Mucosa of rectum (tissue), 2 donors: ENCODE measurements around the gene RIMS1.

ENCODE experiments used
- H3K27ac ChIP-seq, 2 donors: one replicate each; pipeline ENCODE4 v1.7.0; 2013; ENCODE audit warnings: inconsistent platforms in 2 of 2, low read depth in 2 of 2, low read length in 2 of 2
- H3K27me3 ChIP-seq, 2 donors: one replicate each; pipeline ENCODE4 v1.7.0; 2013; ENCODE audit warnings: low read length in 2 of 2; ENCODE audit not compliant: control insufficient read depth in 2 of 2, insufficient read depth in 2 of 2
- H3K36me3 ChIP-seq, 2 donors: one replicate each; pipeline ENCODE4 v1.7.0; 2013; ENCODE audit warnings: low read length in 2 of 2; ENCODE audit not compliant: control insufficient read depth in 2 of 2, insufficient read depth in 2 of 2
- H3K4me1 ChIP-seq, 2 donors: one replicate each; pipeline ENCODE4 v1.7.0; 2013; ENCODE audit warnings: low read length in 2 of 2, mild to moderate bottlenecking in 1 of 2; ENCODE audit not compliant: control insufficient read depth in 2 of 2, insufficient read depth in 2 of 2
- H3K4me3 ChIP-seq, 2 donors: one replicate each; pipeline ENCODE4 v1.7.0; 2013; ENCODE audit warnings: low read length in 2 of 2
- H3K9ac ChIP-seq, 2 donors: one replicate each; pipeline ENCODE4 v1.7.0; 2013; ENCODE audit warnings: low read length in 2 of 2, low read depth in 1 of 2, mild to moderate bottlenecking in 1 of 2
- H3K9me3 ChIP-seq, 2 donors: one replicate each; pipeline ENCODE4 v1.7.0; 2013; ENCODE audit warnings: low read length in 2 of 2; ENCODE audit not compliant: control insufficient read depth in 2 of 2
- donor health status: healthy.
- donor health status: Normal muscosa, but diverticular disease.

Gene RIMS1

DNA sequence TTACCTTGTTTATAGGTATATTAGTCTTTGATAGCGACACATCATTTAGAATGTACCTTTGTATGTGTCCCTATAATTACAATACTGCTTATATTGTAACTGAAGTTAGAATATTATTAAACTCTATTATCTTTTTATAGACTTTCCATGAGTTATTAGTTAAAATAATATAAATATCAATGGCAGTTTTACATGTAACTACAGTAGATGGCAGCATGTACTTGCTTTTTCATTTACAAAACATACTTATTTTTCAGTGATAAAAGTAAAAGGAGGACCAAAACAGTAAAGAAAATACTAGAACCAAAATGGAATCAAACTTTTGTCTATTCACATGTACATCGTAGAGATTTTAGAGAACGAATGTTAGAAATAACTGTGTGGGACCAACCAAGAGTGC is 364.3 kb downstream of the RIMS1 start:
- H3K4me3 ChIP-seq, result no peak overlapping the region
- no peak overlapping the region for H3K27ac ChIP-seq
- no peak overlapping the region for H3K9ac ChIP-seq
- no peaks in the 10 kb centered on the region for H3K27me3 ChIP-seq
- H3K4me1 ChIP-seq, result no peaks in the 10 kb centered on the region
- H3K36me3 ChIP-seq, result no peaks in the 10 kb centered on the region
- no peaks in the 10 kb centered on the region for H3K9me3 ChIP-seq

DNA sequence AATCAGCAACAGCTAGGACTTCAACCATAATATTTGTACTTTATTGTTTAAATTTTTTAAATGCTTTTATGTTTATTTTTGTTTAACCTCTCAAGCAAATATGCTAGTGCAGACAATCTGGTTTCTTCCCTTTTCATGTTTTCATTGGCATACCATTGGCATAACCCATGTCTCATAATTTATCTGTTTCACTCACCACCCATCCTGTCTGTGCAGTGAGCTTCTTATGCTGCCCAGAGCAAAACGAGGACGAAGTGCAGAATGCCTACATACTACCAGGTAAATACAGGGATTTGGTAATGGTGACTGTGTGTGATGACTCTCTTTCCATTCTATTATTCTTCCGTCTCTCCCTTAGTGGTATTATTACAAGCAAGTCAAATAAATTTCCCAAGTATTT is 374.1 kb downstream of the RIMS1 start:
- H3K9ac ChIP-seq, result no peak overlapping the region
- no peak overlapping the region for H3K27ac ChIP-seq
- no peak overlapping the region for H3K4me3 ChIP-seq
- no peaks in the 10 kb centered on the region for H3K36me3 ChIP-seq
- no peaks in the 10 kb centered on the region for H3K9me3 ChIP-seq
- no peaks in the 10 kb centered on the region for H3K4me1 ChIP-seq
- H3K27me3 ChIP-seq, result no peaks in the 10 kb centered on the region

DNA sequence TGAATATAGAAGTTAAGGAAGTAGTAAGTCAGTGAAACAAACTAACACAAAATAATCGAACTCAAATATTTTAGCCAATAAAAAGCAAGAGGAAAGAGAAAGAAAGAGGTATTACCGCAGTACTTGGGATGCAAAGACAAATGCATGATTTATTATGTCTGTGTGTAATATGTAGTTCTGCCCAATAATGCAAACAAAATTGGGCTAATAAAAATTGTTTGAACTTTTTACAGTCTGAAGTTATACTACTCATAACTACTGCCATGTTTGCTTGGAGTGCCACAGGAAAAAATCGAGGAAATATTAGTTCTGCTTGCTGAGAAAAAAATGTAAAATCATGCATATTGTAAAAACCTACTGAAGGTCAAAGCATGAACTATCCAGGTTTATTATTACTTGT is 375.2 kb downstream of the RIMS1 start:
- no peaks in the 10 kb centered on the region for H3K36me3 ChIP-seq
- H3K4me3 ChIP-seq, result no peak overlapping the region
- H3K27ac ChIP-seq, result no peak overlapping the region
- no peaks in the 10 kb centered on the region for H3K9me3 ChIP-seq
- no peak overlapping the region for H3K9ac ChIP-seq
- H3K27me3 ChIP-seq, result no peaks in the 10 kb centered on the region
- H3K4me1 ChIP-seq, result no peaks in the 10 kb centered on the region

DNA sequence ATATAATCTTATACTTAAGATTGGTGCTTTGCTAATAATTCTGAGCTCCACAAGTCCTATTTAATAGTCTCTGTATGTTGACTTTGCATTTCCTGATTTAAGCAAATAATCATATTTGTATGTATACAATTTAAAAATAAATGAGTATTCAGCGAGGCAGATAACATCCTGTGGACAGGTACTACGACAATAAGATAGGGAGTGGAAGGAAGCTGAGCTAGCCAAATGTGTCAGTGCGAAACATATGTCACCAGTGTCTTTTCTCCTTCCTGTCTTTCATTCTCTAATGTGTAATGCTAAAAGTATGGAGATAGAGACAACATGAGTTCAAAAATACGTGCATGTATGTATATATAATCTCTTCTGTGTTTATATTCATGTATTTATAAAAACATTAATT is 375.9 kb downstream of the RIMS1 start:
- H3K9ac ChIP-seq, result no peak overlapping the region
- no peaks in the 10 kb centered on the region for H3K36me3 ChIP-seq
- H3K27me3 ChIP-seq, result no peaks in the 10 kb centered on the region
- no peak overlapping the region for H3K27ac ChIP-seq
- H3K4me1 ChIP-seq, result no peaks in the 10 kb centered on the region
- no peaks in the 10 kb centered on the region for H3K9me3 ChIP-seq
- no peak overlapping the region for H3K4me3 ChIP-seq

DNA sequence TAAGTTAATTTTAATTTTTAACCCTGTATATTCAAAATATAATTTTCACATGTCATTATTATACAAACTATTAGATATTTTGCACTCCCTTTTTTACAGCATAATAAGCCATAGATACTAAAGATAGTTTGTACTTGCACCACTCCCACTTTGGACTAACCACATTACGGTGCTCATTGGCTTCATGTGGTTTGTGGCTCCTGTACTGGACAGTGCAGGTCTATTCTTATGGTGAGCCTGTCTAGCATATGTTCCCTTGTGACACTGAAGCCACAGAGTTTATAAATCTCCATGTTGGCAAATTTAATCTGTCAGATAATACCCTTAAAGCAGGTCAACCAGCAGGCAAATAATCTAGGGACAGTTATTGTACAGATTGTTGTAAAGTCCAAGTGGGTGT is 381.1 kb downstream of the RIMS1 start:
- no peak overlapping the region for H3K9ac ChIP-seq
- H3K4me3 ChIP-seq, result no peak overlapping the region
- H3K9me3 ChIP-seq, result no peaks in the 10 kb centered on the region
- no peaks in the 10 kb centered on the region for H3K4me1 ChIP-seq
- no peaks in the 10 kb centered on the region for H3K27me3 ChIP-seq
- no peak overlapping the region for H3K27ac ChIP-seq
- H3K36me3 ChIP-seq, result no peaks in the 10 kb centered on the region

DNA sequence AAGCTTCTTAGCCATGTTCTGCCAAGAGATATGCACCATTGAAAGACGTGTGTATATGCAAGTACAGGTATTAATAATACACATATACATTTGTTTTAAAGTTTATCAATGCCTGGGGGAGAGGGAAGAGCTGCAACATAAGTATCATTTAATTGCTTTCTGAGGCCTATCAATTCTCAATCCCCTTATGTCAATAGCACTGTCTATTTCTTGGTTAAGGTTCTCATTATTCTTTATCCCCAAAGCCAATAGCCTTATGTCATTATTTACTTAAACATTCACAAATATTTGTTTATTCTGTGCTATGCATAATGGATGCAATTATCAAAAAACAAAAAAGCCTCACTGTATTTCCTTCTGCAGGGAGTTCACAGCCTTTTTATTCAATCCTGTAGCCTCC is 385.2 kb downstream of the RIMS1 start:
- no peaks in the 10 kb centered on the region for H3K9me3 ChIP-seq
- H3K9ac ChIP-seq, result no peak overlapping the region
- no peak overlapping the region for H3K4me3 ChIP-seq
- no peaks in the 10 kb centered on the region for H3K27me3 ChIP-seq
- H3K4me1 ChIP-seq, result no peaks in the 10 kb centered on the region
- H3K27ac ChIP-seq, result no peak overlapping the region
- no peaks in the 10 kb centered on the region for H3K36me3 ChIP-seq

DNA sequence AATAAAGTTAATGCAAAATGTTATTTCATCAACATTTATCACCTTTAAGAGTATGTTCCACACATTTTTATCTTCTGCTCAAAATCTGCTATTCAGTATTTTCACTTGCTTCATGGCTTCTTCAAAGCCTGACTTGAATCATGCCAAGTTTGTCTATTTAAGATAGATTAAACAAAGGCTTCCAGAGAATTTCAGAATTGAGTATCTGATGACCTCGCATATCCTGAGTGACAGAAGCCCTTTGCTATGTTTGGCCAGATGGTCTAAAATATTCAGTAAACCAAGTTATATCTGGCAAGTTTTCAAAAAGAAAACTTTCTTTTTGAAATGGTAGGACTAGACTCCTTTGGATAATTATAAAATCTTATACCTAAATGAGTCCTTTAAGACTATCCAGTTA is 386.6 kb downstream of the RIMS1 start:
- no peaks in the 10 kb centered on the region for H3K36me3 ChIP-seq
- no peak overlapping the region for H3K4me3 ChIP-seq
- H3K4me1 ChIP-seq, result no peaks in the 10 kb centered on the region
- no peak overlapping the region for H3K27ac ChIP-seq
- no peak overlapping the region for H3K9ac ChIP-seq
- H3K27me3 ChIP-seq, result no peaks in the 10 kb centered on the region
- H3K9me3 ChIP-seq, result no peaks in the 10 kb centered on the region

DNA sequence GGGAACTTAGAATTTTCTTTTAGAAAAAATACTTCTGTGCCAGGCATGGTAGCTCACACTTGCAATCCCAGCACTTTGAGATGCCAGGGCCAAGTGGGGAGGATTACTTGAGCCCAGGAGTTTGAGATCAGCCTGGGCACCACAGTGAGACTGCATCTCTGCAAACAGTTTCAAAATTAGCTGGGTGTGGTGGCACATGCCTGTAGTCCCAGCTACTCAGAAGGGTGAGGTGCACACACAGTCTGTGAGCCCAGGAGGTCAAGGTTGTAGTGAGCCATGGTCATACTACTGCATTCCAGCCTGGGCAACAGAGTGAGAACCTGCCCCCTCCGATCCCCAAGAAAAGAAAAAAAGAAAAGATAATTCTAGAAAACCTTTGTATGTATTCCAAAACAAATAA is 389.5 kb downstream of the RIMS1 start:
- H3K9me3 ChIP-seq, result no peaks in the 10 kb centered on the region
- no peak overlapping the region for H3K4me3 ChIP-seq
- H3K27me3 ChIP-seq, result no peaks in the 10 kb centered on the region
- H3K27ac ChIP-seq, result no peak overlapping the region
- H3K4me1 ChIP-seq, result no peaks in the 10 kb centered on the region
- no peak overlapping the region for H3K9ac ChIP-seq
- no peaks in the 10 kb centered on the region for H3K36me3 ChIP-seq

DNA sequence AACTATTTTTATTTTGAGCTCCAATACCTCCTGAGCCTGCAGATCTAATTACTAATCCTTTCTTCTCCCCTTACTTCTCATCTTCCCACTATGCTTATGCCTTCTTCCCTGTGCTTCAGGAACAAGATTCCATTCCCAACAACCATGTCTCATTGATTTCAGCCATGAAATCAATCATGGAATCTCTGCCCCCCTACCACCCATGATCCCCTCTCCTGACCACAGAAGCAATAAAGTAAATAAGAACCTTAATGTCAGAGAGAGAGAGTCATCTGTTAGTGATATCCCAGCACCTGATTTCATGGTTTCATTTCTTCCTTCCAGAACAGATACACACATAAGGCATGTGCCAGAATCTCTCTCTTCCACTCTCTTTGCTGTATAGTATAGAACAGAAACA is 395.9 kb downstream of the RIMS1 start:
- Histone ChIP-seq H3K27me3 (no peaks in the 10 kb centered on the region), H3K9ac (no peak overlapping the region), H3K4me1 (no peaks in the 10 kb centered on the region), H3K4me3 (no peak overlapping the region), H3K36me3 (no peaks in the 10 kb centered on the region), H3K9me3 (no peaks in the 10 kb centered on the region), H3K27ac (no peak overlapping the region)

DNA sequence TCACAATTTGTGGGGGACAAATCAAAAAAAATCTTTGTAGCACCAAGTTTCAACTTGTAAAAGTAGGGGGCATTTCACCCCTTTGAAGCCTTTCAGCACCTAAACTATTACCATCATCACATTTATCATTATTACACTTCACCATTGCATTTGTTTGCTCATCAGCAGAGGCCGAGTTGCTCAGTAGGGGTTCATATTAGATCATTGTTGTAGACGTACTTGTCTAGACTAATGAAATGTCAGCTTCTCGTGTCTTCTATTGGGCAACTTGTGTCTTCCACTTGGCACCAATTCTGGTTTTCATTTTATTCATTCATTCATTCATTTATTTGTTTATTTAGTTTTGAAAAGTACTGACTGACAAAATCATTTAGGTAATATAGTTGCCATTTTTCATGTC is 397.2 kb downstream of the RIMS1 start:
- Histone ChIP-seq H3K4me1 (no peaks in the 10 kb centered on the region), H3K9ac (no peak overlapping the region), H3K4me3 (no peak overlapping the region), H3K27ac (no peak overlapping the region), H3K36me3 (no peaks in the 10 kb centered on the region), H3K9me3 (no peaks in the 10 kb centered on the region), H3K27me3 (no peaks in the 10 kb centered on the region)

DNA sequence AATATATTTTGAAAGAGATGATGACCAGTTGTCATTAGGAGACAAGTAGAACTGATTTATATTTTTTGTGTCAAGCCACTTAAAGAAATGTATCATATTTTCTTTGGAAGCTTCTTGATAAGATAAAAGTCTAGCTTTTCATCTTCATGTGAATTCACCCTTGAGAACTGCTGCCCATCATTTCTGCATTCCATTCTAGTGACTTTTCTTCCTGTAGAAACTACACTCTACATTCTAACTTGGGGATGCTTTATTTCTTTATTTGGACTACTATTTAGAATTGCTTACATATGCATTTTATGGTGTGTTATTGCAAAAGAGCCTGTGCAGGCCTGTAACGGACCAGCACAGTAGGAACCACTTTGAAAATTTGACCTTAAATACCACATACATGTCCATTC is 400.6 kb downstream of the RIMS1 start:
- Histone ChIP-seq H3K4me1 (no peaks in the 10 kb centered on the region), H3K27me3 (no peaks in the 10 kb centered on the region), H3K4me3 (no peak overlapping the region), H3K9ac (no peak overlapping the region), H3K27ac (no peak overlapping the region), H3K9me3 (no peaks in the 10 kb centered on the region), H3K36me3 (no peaks in the 10 kb centered on the region)
